Upper lobe of left lung (tissue), 4 donors: ENCODE results near the gene SPRED2.

Source experiments
- EP300 ChIP-seq, 4 donors: sonication (generic); formaldehyde crosslinking; IDR thresholded peaks; one replicate each; pipeline ENCODE4 v1.5.1; 2017; ENCODE audit warnings: antibody characterized with exemption in 4 of 4, control low read depth in 2 of 4
- POLR2A ChIP-seq, 4 donors: fragments of 450-650 bp; IDR thresholded peaks; one replicate each; pipeline ENCODE4 v1.5.1; 2016 to 2017; ENCODE audit warnings: antibody characterized with exemption in 4 of 4, mild to moderate bottlenecking in 2 of 4
- POLR2AphosphoS5 ChIP-seq, 2 donors: sonication (generic); formaldehyde crosslinking; IDR thresholded peaks; one replicate each; pipeline ENCODE4 v1.5.1; 2017; ENCODE audit warnings: antibody characterized with exemption in 2 of 2
- TF ChIP-seq, protein P1 (sequence below), 6 experiments: fragments of 450-650 bp in 4 of 6; fragments of 200-600 bp in 2 of 6; sonication (generic) in 2 of 6; IDR thresholded peaks; one replicate each; pipeline ENCODE4 v1.5.1; 2016 to 2019; ENCODE audit warnings: antibody characterized with exemption in 6 of 6

GRCh38 chr2:65357095-65357958, 75.1 kb downstream of the SPRED2 start:
- TF ChIP-seq POLR2AphosphoS5 (IDR thresholded peaks at IDR 0.05) (no peak), POLR2A (IDR thresholded peaks at IDR 0.05) (no peak), EP300 (IDR thresholded peaks at IDR 0.05) (no peak)
- TF ChIP-seq, protein P1, sequence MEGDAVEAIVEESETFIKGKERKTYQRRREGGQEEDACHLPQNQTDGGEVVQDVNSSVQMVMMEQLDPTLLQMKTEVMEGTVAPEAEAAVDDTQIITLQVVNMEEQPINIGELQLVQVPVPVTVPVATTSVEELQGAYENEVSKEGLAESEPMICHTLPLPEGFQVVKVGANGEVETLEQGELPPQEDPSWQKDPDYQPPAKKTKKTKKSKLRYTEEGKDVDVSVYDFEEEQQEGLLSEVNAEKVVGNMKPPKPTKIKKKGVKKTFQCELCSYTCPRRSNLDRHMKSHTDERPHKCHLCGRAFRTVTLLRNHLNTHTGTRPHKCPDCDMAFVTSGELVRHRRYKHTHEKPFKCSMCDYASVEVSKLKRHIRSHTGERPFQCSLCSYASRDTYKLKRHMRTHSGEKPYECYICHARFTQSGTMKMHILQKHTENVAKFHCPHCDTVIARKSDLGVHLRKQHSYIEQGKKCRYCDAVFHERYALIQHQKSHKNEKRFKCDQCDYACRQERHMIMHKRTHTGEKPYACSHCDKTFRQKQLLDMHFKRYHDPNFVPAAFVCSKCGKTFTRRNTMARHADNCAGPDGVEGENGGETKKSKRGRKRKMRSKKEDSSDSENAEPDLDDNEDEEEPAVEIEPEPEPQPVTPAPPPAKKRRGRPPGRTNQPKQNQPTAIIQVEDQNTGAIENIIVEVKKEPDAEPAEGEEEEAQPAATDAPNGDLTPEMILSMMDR (IDR thresholded peaks at IDR 0.05), result no peak
